HFFc6 (cell line): ENCODE measurements around the gene AGPAT3. TPM values are rescaled to one million over a fixed set of nuclear protein-coding genes. Genes with fewer than 3 reads are reported as not detected.
A peak's percentile ranks its signal among the peaks of the same experiment; 100 is the strongest.
"Not testable (repeated sequence)": the region's sequence is repeated elsewhere in the genome, so short reads cannot be mapped to it uniquely, and the experiment has no call there.

Experiments
- DNase-seq: peaks from one replicate; pipeline ENCODE4 v3.0.0-alpha.2; 2018
- H3K27ac Mint-ChIP-seq: 2 replicates; pipeline ENCODE4 v1.8.0; 2020; ENCODE audit warnings: mild to moderate bottlenecking, mixed read lengths
- H3K27me3 Mint-ChIP-seq: 2 replicates; pipeline ENCODE4 v1.8.0; 2021; ENCODE audit warnings: mild to moderate bottlenecking, moderate library complexity, mixed read lengths; ENCODE audit not compliant: insufficient read depth
- H3K36me3 Mint-ChIP-seq: 2 replicates; pipeline ENCODE4 v1.8.0; 2021; ENCODE audit warnings: low read depth, mixed read lengths
- H3K4me1 Mint-ChIP-seq: 2 replicates; pipeline ENCODE4 v1.8.0; 2020; ENCODE audit warnings: low read depth, mixed read lengths
- H3K4me3 Mint-ChIP-seq: 2 replicates; pipeline ENCODE4 v1.8.0; 2020; ENCODE audit warnings: mild to moderate bottlenecking, moderate library complexity, mixed read lengths
- H3K9me3 Mint-ChIP-seq: 2 replicates; pipeline ENCODE4 v1.8.0; 2020; ENCODE audit warnings: mild to moderate bottlenecking, mixed read lengths
- CTCF ChIP-seq: fragments of 200-600 bp; sonication (generic); IDR thresholded peaks from 2 replicates; pipeline ENCODE4 v1.5.0; 2021; ENCODE audit warnings: antibody characterized with exemption, mild to moderate bottlenecking
- total RNA-seq, 6 experiments: library from RNA; stranded (reverse); fragmentation: NEBNext Ultra II Directional; extraction: Animal tissue kit (Norgen Biotek cat#: 25700); gene quantifications; 2 replicates in 1 of 6; 3 replicates in 5 of 6; pipeline ENCODE4 v1.2.3, GENCODE V29; 2021

The AGPAT3 gene
- total RNA-seq, 6 experiments from 2014 or later: 94.6 to 114 (median 97.8) TPM

- no peak for DNase-seq
- H3K9me3 Mint-ChIP-seq: peaks cover 11% of the 10 kb centered on the region
- no peak for TF ChIP-seq CTCF
- peaks cover 7% of the 10 kb centered on the region for H3K4me1 Mint-ChIP-seq
- no peak overlapping the region for H3K4me3 Mint-ChIP-seq
- peaks cover 5% of the 10 kb centered on the region for H3K27me3 Mint-ChIP-seq
- peaks cover 8% of the 10 kb centered on the region for H3K36me3 Mint-ChIP-seq
- no peak overlapping the region for H3K27ac Mint-ChIP-seq
These were observed 45.3 kb upstream of the AGPAT3 start for GRCh38 chr21:43819511-43820405.

- no peak for DNase-seq
- Mint-ChIP-seq H3K9me3 (peaks cover 11% of the 10 kb centered on the region), H3K27ac (no peak overlapping the region)
These were observed 44.6 kb upstream of the AGPAT3 start for GRCh38 chr21:43820466-43820865.

GRCh38 chr21:43822166-43822565 is 42.9 kb upstream of the AGPAT3 start:
- not testable (repeated sequence) for DNase-seq, H3K27me3 Mint-ChIP-seq, H3K4me3 Mint-ChIP-seq, H3K27ac Mint-ChIP-seq, H3K36me3 Mint-ChIP-seq
- Mint-ChIP-seq H3K4me1 (peaks cover 14% of the 10 kb centered on the region), H3K9me3 (peaks cover 11% of the 10 kb centered on the region)

More at GRCh38 chr21:43820466-43820865, 44.6 kb upstream of the AGPAT3 start:
- peaks cover 10% of the 10 kb centered on the region for H3K4me1 Mint-ChIP-seq
- peaks cover 5% of the 10 kb centered on the region for H3K27me3 Mint-ChIP-seq
- H3K36me3 Mint-ChIP-seq: peaks cover 8% of the 10 kb centered on the region
- no peak for TF ChIP-seq CTCF
- H3K4me3 Mint-ChIP-seq: no peak overlapping the region

GRCh38 chr21:43822741-43823140 is 42.3 kb upstream of the AGPAT3 start:
- H3K4me3 Mint-ChIP-seq, H3K36me3 Mint-ChIP-seq, DNase-seq, H3K27me3 Mint-ChIP-seq, H3K27ac Mint-ChIP-seq: not testable (repeated sequence)
- Mint-ChIP-seq H3K4me1 (peaks cover 16% of the 10 kb centered on the region), H3K9me3 (peaks cover 11% of the 10 kb centered on the region)

GRCh38 chr21:43824333-43825241 is 40.4 kb upstream of the AGPAT3 start:
- peak; percentile 61 for DNase-seq
- no peaks in the 10 kb centered on the region for H3K9me3 Mint-ChIP-seq
- peak overlapping the region; percentile 40; the same call in 1 of the 2 replicates for H3K27ac Mint-ChIP-seq
- peaks cover 16% of the 10 kb centered on the region for H3K4me1 Mint-ChIP-seq
- no peak for TF ChIP-seq CTCF
- no peak overlapping the region for H3K4me3 Mint-ChIP-seq
- H3K27me3 Mint-ChIP-seq: peaks cover 6% of the 10 kb centered on the region
- no peaks in the 10 kb centered on the region for H3K36me3 Mint-ChIP-seq

- H3K4me1 Mint-ChIP-seq: peaks cover 16% of the 10 kb centered on the region
- H3K27ac Mint-ChIP-seq: no peak overlapping the region
- peaks cover 9% of the 10 kb centered on the region for H3K27me3 Mint-ChIP-seq
- H3K36me3 Mint-ChIP-seq: no peaks in the 10 kb centered on the region
- no peak for TF ChIP-seq CTCF
- DNase-seq: no peak
- no peaks in the 10 kb centered on the region for H3K9me3 Mint-ChIP-seq
- no peak overlapping the region for H3K4me3 Mint-ChIP-seq
These were observed 39.6 kb upstream of the AGPAT3 start for GRCh38 chr21:43825242-43825935.
